ENCODE results near the gene ZDHHC20.
"Not testable (repeated sequence)": the region's sequence is repeated elsewhere in the genome, so short reads cannot be mapped to it uniquely, and the experiment has no call there.

The ZDHHC20 gene

DNA sequence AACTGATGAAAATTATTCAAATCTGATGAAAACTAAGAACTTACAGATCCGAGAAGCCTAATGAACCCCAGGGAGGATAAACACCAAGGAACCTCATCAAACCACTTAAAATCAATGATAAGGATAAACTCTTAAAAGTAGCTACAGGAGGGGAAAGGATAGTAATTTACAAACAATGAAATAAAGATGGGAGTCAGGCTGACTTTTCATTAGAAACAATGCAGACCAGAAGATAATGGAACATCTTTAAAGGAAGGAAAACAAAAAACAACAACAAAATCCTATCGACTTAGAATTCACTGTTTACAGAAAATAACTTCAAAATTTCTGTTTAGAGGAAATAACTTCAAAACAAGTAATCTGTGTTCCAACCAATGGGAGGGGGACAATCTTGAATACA, 73.4 kb downstream of the ZDHHC20 start:
- no peak overlapping the region for H3K27ac ChIP-seq
- TF ChIP-seq, protein P1, sequence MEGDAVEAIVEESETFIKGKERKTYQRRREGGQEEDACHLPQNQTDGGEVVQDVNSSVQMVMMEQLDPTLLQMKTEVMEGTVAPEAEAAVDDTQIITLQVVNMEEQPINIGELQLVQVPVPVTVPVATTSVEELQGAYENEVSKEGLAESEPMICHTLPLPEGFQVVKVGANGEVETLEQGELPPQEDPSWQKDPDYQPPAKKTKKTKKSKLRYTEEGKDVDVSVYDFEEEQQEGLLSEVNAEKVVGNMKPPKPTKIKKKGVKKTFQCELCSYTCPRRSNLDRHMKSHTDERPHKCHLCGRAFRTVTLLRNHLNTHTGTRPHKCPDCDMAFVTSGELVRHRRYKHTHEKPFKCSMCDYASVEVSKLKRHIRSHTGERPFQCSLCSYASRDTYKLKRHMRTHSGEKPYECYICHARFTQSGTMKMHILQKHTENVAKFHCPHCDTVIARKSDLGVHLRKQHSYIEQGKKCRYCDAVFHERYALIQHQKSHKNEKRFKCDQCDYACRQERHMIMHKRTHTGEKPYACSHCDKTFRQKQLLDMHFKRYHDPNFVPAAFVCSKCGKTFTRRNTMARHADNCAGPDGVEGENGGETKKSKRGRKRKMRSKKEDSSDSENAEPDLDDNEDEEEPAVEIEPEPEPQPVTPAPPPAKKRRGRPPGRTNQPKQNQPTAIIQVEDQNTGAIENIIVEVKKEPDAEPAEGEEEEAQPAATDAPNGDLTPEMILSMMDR (IDR thresholded peaks at IDR 0.05) = no peak
- TF ChIP-seq ZFX (IDR thresholded peaks at IDR 0.05; ENCODE audit: borderline replicate concordance) = no peak

DNA sequence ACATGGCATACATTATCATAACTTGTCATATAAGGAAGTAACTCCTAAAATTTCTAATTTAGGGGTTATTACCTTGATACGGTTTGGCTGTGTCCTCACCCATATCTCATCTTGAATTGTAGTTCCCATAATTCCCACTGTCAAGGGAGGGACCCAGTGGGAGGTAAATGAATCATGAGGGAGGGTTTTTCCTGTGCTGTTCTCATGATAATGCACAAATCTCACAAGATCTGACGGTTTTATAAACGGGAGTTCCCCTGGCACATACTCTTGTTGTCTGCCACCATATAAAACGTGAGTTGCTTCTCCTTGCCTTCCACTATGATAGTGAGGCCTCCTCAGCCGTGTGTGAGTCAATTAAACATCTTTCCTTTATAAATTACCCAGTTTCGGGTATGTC, 76.0 kb downstream of the ZDHHC20 start:
- no peak overlapping the region for H3K27ac ChIP-seq
- TF ChIP-seq, protein P1 (IDR thresholded peaks at IDR 0.05) = no peak
- TF ChIP-seq ZFX (IDR thresholded peaks at IDR 0.05; ENCODE audit: borderline replicate concordance) = no peak

DNA sequence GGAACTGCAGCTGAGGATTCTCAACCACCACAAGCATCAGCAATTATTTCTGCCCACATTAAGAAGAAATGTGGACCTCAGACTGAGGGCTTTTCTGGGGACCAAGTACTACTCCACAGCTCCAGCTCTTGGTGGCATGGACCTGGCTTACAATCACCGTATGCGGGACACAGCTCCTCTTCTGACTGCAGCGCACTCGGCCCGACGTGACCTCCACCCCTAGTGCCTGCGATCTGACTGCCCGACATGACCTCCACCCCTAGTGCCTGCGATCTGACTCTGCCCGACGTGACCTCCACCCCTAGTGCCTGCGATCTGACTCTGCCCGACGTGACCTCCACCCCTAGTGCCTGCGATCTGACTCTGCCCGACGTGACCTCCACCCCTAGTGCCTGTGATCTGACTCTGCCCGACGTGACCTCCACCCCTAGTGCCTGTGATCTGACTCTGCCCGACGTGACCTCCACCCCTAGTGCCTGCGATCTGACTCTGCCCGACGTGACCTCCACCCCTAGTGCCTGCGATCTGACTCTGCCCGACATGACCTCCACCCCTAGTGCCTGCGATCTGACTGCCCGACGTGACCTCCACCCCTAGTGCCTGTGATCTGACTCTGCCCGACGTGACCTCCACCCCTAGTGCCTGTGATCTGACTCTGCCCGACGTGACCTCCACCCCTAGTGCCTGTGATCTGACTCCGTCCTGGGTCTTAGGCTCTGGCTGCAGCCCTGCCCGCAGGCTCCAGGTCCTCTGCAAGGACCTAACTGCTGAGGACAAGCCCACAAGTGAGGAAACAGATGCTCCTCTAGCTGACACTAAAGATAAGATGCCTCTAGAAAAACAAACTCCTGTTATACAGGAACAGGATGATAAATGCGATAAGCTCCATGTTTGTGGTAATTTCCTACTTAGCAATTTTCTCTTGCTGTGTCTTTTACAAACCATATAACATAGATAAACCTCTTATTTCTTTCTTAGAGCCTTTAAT, 81.8 kb downstream of the ZDHHC20 start:
- H3K27ac ChIP-seq = not testable (repeated sequence)

DNA sequence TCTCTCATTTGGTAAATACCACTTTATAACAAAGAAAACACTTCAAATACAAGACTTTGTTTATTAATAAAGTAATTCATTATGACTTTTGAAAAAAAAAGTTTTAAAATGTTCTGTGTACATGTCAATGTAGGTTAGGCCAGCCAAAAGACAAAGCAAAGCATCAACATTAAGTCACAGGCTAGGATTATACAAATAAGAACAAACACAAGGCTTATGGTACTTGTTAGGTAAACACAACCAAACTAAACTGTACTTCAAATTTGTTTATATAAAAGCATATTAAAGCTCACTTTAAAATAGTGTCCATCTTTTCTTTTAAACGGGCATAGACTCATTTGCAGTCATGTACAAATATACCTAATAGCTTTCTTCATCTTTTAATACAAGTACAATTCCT, 86.6 kb downstream of the ZDHHC20 start:
- H3K27ac ChIP-seq = peak overlapping the region; percentile 28
- TF ChIP-seq, protein P1 (IDR thresholded peaks at IDR 0.05) = no peak
- TF ChIP-seq ZFX (IDR thresholded peaks at IDR 0.05; ENCODE audit: borderline replicate concordance) = no peak

DNA sequence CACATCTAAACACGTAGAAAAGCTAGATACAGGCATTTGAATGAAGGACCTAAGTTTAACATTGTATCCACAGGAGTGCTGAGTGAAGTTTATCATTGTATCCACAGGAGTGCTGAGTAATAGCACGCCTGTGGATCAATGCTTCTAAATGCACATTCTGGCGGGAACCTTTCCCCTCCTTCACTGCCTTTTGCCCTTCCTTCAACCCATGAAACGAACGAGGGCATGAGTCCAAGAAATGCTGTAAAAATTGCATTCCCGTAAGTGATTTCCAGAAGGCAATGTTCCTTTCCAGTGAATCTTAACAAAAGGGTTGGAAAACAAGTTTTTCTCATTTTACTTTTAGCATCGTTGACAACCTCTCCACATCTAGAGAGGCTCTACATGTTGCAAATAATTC, 88.1 kb downstream of the ZDHHC20 start:
- H3K27ac ChIP-seq = no peak overlapping the region
- TF ChIP-seq, protein P1 (IDR thresholded peaks at IDR 0.05) = no peak
- TF ChIP-seq ZFX (IDR thresholded peaks at IDR 0.05; ENCODE audit: borderline replicate concordance) = no peak

DNA sequence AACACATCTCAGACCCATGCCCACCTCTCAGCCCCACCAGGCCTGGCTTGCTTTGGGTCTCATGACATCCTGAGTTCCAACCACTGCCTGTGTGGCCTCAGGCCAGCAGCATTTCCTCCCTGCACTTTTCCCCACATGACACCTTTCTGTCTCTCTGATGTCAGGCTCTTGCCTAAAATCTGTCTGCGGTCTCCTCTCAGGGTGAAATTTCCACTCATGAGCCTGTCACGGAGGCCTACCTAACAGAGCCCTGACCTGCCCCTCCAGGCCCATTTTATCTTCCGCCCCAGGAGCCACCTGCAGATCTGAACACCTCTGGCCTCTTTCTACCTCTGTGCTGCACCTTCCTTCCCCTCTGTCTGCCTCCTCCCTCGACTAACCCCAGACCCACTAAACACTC, 93.5 kb downstream of the ZDHHC20 start:
- no peak overlapping the region for H3K27ac ChIP-seq
- no peak for TF ChIP-seq ZFX (IDR thresholded peaks at IDR 0.05; ENCODE audit: borderline replicate concordance)
- TF ChIP-seq, protein P1 (IDR thresholded peaks at IDR 0.05) = no peak

DNA sequence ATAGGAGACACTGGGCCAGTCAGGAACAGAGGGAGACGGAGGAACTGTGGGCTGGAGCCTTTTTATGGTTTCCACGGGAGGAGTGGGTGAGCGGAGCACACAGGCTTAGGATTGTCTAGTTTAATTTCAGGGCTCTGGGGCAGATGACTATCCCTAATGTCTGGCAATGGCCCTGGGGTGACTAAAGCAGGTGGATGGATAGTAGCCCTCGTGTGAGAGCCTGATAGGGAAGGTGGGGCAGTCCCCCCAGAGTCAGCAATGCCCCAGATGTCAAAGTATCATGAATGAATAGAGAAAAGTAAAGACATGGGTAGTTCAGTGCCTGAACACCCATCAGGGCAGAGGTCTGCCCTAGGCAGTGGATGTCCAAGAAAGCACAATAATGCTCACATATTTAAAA, 94.2 kb downstream of the ZDHHC20 start:
- TF ChIP-seq ZFX (IDR thresholded peaks at IDR 0.05; ENCODE audit: borderline replicate concordance) = no peak
- TF ChIP-seq, protein P1 (IDR thresholded peaks at IDR 0.05) = no peak
- no peak overlapping the region for H3K27ac ChIP-seq

Data from 22Rv1 (cell line).